MCF 10A (cell line): ENCODE measurements around the gene LMX1B. TPM values are rescaled to one million over a fixed set of nuclear protein-coding genes. Genes with fewer than 3 reads are reported as not detected.
A peak's percentile ranks its signal among the peaks of the same experiment; 100 is the strongest.

Experiments
- BruUV-seq: library from RNA; stranded (reverse); fragments of 400-500 nt; replicated peaks from 2 replicates; lab custom pipeline; 2021; lab: Mats Ljungman, UMichigan
- CTCF ChIA-PET: fragments of 300-600 bp; sonication (Branson Sonifier 250); formaldehyde crosslinking; extraction: SDS; loops from one replicate; lab custom pipeline; 2021; ENCODE audit warnings: antibody characterized with exemption, inconsistent platforms; lab: Yijun Ruan, JAX
- POLR2A ChIA-PET: fragments of 300-600, 350-650 bp; sonication (Branson Sonifier 250); formaldehyde crosslinking; extraction: SDS; loops from one replicate; lab custom pipeline; 2020; ENCODE audit warnings: antibody characterized with exemption, inconsistent platforms; lab: Yijun Ruan, JAX
- DNase-seq: peaks from one replicate; pipeline ENCODE4 v3.0.0-alpha.2; 2018; ENCODE audit not compliant: unreplicated experiment
- H3K27ac Mint-ChIP-seq: one replicate; pipeline ENCODE4 v1.8.0; 2022; ENCODE audit warnings: mild to moderate bottlenecking, low read depth, mixed read lengths; ENCODE audit not compliant: unreplicated experiment
- H3K27me3 Mint-ChIP-seq: one replicate; pipeline ENCODE4 v1.8.0; 2022; ENCODE audit warnings: mixed read lengths; ENCODE audit not compliant: insufficient read depth, unreplicated experiment
- H3K36me3 Mint-ChIP-seq: one replicate; pipeline ENCODE4 v1.8.0; 2022; ENCODE audit warnings: mild to moderate bottlenecking, moderate library complexity, mixed read lengths; ENCODE audit not compliant: insufficient read depth, unreplicated experiment
- H3K4me1 Mint-ChIP-seq: one replicate; pipeline ENCODE4 v1.8.0; 2022; ENCODE audit warnings: mixed read lengths; ENCODE audit not compliant: insufficient read depth, unreplicated experiment
- H3K4me3 Mint-ChIP-seq: one replicate; pipeline ENCODE4 v1.8.0; 2022; ENCODE audit warnings: mild to moderate bottlenecking, moderate library complexity, mixed read lengths; ENCODE audit not compliant: unreplicated experiment
- H3K9me3 Mint-ChIP-seq: one replicate; pipeline ENCODE4 v1.8.0; 2022; ENCODE audit warnings: mixed read lengths; ENCODE audit not compliant: unreplicated experiment
- intact Hi-C: fragments of 100-400 bp; cut with micrococcal nuclease; formaldehyde crosslinking; loops from 2 replicates; pipeline ENCODE4 v1.14.1; 2022
- total RNA-seq: library from RNA; stranded (reverse); gene quantifications from 2 replicates; pipeline ENCODE4 v1.2.3, GENCODE V29; 2022
- TF ChIP-seq, protein P1 (sequence below): fragments of 200-600 bp; IDR thresholded peaks from one replicate; pipeline ENCODE4 v1.8.0; 2022; ENCODE audit warnings: antibody characterized with exemption, mild to moderate bottlenecking; ENCODE audit not compliant: unreplicated experiment

LMX1B gene
- total RNA-seq, 1 experiment from 2014 or later: 3.4 TPM

DNA sequence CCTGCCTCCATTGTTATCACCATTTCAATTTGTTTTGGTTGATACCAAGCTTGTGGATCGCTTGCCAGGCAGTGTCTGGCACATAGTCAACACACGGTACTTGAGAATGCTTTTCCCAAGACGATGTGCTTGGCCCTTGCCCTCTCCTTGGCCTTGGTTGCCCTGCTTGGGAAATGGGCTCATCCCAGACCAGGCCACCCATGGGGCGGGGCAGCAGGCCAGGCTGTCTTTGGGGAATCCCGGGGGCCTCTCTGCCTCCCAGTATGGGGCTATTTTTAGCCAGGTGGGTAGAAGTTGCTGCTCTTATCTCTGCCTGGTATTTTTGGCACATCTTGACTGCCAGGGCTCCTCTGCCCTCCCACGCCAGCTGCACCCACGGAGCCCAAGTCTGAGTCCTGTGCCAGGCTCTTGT lies 49.9 kb downstream of the LMX1B start:
- POLR2A ChIA-PET: no interaction called here

DNA sequence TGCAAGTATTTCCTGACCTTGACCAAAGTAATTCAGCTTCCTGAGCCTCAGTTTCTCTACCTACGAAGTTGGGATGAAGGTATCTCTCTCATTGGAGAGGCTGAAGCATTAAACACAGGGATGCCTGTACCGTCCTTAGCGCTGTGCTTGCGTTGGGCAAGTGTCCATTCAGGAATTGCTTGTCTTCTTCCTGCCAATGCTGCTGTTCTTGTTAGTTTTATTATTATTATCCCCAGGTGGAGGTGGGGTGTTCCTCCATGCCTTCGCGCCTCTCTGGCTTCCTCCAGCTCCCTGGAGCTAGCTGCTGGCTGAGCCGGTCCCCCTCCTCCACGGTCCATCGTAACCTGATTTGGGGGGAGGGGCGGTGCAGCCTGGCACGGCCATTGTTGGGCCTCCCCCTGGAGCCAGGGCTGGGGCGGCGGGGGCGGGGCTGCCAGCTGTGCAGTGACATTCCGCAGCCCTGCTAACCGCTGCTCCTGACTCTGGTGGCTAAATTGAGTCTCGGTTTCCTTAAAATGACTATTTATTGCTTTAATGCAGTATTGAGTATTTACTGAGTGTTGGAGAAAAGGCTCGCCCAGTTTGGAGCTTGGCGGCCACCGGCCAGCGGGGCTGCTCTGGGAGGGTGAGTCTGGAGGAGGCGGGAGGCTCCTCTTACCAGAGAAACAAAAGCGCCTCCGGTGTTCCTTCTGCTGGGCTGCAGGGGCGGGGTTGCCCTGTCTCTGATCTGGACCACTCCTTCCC lies 51.3 kb downstream of the LMX1B start:
- TF ChIP-seq, protein P1, sequence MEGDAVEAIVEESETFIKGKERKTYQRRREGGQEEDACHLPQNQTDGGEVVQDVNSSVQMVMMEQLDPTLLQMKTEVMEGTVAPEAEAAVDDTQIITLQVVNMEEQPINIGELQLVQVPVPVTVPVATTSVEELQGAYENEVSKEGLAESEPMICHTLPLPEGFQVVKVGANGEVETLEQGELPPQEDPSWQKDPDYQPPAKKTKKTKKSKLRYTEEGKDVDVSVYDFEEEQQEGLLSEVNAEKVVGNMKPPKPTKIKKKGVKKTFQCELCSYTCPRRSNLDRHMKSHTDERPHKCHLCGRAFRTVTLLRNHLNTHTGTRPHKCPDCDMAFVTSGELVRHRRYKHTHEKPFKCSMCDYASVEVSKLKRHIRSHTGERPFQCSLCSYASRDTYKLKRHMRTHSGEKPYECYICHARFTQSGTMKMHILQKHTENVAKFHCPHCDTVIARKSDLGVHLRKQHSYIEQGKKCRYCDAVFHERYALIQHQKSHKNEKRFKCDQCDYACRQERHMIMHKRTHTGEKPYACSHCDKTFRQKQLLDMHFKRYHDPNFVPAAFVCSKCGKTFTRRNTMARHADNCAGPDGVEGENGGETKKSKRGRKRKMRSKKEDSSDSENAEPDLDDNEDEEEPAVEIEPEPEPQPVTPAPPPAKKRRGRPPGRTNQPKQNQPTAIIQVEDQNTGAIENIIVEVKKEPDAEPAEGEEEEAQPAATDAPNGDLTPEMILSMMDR: no peak
- H3K4me3 Mint-ChIP-seq: no peak overlapping the region
- no peaks in the 10 kb centered on the region for H3K9me3 Mint-ChIP-seq
- DNase-seq: no peak
- H3K27ac Mint-ChIP-seq: no peak overlapping the region
- H3K36me3 Mint-ChIP-seq: no peaks in the 10 kb centered on the region
- no peaks in the 10 kb centered on the region for H3K27me3 Mint-ChIP-seq
- H3K4me1 Mint-ChIP-seq: no peaks in the 10 kb centered on the region
- POLR2A ChIA-PET: no interaction called here
- CTCF ChIA-PET: no interaction called here
- BruUV-seq: no TSS peak
- intact Hi-C loops: no loop called here

More for the DNA sequence above, 49.9 kb downstream of the LMX1B start:
- TF ChIP-seq, protein P1: no peak
- H3K27ac Mint-ChIP-seq: no peak overlapping the region
- no peak overlapping the region for H3K4me3 Mint-ChIP-seq
- intact Hi-C loops: no loop called here
- no TSS peak for BruUV-seq
- H3K36me3 Mint-ChIP-seq: no peaks in the 10 kb centered on the region
- CTCF ChIA-PET: interaction anchor here (0.9 kb wide), 1 partner anchor 41 kb away, joined by 3 read pairs; no protein-coding TSS in a partner anchor
- peak; percentile 5 for DNase-seq
- no peaks in the 10 kb centered on the region for H3K9me3 Mint-ChIP-seq
- no peaks in the 10 kb centered on the region for H3K4me1 Mint-ChIP-seq
- H3K27me3 Mint-ChIP-seq: no peaks in the 10 kb centered on the region

DNA sequence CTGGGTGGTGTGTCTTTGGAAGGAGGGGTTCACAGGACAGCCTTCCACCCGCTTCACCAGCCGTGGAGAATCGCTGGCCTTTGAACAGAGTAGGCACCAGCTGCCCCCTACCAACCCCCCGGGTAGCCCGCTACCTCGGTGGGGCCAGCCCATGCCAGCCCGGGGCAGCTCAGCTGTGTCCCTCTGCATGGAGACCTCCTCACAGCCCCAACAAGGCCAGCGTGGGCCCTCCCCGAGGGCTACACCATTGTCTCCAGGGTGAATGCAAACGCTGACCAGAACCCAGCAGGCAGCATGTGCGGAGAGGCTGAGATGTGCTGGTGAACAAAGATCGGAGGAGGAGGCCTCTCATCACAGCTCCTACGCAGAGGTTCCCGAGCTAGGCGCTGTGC lies 51.9 kb downstream of the LMX1B start:
- BruUV-seq: no TSS peak
- Mint-ChIP-seq H3K4me1 (no peaks in the 10 kb centered on the region), H3K27ac (no peak overlapping the region), H3K27me3 (no peaks in the 10 kb centered on the region), H3K36me3 (no peaks in the 10 kb centered on the region), H3K4me3 (no peak overlapping the region), H3K9me3 (no peaks in the 10 kb centered on the region)
- intact Hi-C loops: no loop called here
- ChIA-PET POLR2A (no interaction called here), CTCF (interaction anchor here (0.6 to 0.7 kb wide), 2 partner anchors 158 to 1463 kb away, joined by 3 read pairs; no protein-coding TSS in a partner anchor)
- DNase-seq: no peak
- TF ChIP-seq, protein P1: no peak

DNA sequence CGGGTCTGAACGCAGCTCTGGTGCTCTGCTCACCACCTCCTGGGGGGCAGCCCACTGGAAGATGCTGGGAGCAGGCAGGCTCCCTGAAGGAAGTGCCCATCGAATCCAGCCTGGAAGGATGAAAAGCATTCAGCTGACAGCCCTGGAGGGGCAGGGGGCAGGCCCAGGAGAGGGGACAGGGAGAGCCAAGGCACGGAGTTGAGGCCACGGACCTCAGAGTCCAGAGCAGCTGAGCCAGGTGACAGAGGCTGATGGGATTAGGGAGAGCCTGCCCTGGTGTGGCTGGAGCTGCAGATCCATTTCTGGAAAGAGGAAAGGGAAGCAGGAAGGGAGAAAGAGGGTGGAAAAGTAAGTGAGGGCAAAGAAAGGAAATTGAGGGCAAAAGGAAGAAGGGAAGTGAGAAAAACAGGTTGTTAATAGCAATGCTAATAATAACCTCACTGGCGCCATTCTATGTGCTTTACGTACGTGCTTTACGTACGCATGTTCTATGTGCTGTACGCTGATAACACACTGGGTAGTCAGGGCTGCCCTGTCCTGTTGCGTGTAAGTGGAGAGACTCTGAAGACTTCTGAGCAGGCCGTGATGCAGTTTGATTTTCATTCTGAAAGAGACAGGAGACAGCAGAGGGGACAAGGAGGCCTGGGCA lies 52.6 kb downstream of the LMX1B start:
- DNase-seq: no peak
- Mint-ChIP-seq H3K36me3 (no peaks in the 10 kb centered on the region), H3K4me3 (no peak overlapping the region), H3K4me1 (no peaks in the 10 kb centered on the region), H3K27ac (no peak overlapping the region), H3K9me3 (no peaks in the 10 kb centered on the region), H3K27me3 (no peaks in the 10 kb centered on the region)
- intact Hi-C loops: no loop called here
- POLR2A ChIA-PET: no interaction called here
- TF ChIP-seq, protein P1: no peak
- BruUV-seq: no TSS peak
- CTCF ChIA-PET: interaction anchor here (0.5 to 0.7 kb wide), 3 partner anchors 157 to 1464 kb away, joined by 3 read pairs; no protein-coding TSS in a partner anchor
